Hepatocyte (in vitro differentiated cells): ENCODE results near the gene DCAF10.

Source experiments
- CTCF ChIP-seq: fragments of 200-600 bp; sonication (generic); IDR thresholded peaks from 2 replicates; pipeline ENCODE4 v1.5.1; 2016; ENCODE audit warnings: antibody characterized with exemption, mild to moderate bottlenecking; ENCODE audit not compliant: poor library complexity
- EZH2 ChIP-seq: fragments of 200-600 bp; sonication (generic); IDR thresholded peaks from 2 replicates; pipeline ENCODE4 v1.6.1; 2016; ENCODE audit warnings: antibody characterized with exemption, mild to moderate bottlenecking, borderline replicate concordance

GRCh38 chr9:37769995-37770394 lies 30.6 kb upstream of the DCAF10 start:
- TF ChIP-seq CTCF (no peak), EZH2 (no peak)
